IPS DF 4.7 (cell line): ENCODE data around the gene TMEM33.
A peak's percentile ranks its signal among the peaks of the same experiment; 100 is the strongest.

ENCODE experiments used
- DNase-seq: peaks from one replicate; pipeline ENCODE4 v3.0.0-alpha.2; 2013; ENCODE audit warnings: low spot score; ENCODE audit errors: extremely low read depth

TMEM33 gene

GRCh38 chr4:41939016-41939626 is 3.9 kb downstream of the TMEM33 start:
- DNase-seq: no peak

- DNase-seq: no peak
Observed at GRCh38 chr4:41940834-41941233, 5.6 kb downstream of the TMEM33 start.

- DNase-seq: no peak
Observed at GRCh38 chr4:41943506-41943905, 8.3 kb downstream of the TMEM33 start.

- DNase-seq: no peak
Observed at GRCh38 chr4:41944089-41944488, 8.9 kb downstream of the TMEM33 start.

GRCh38 chr4:41949531-41949930 is 14.3 kb downstream of the TMEM33 start:
- DNase-seq: no peak

GRCh38 chr4:41957634-41958033 is 22.4 kb downstream of the TMEM33 start:
- no peak for DNase-seq

GRCh38 chr4:41963105-41963504 is 27.9 kb downstream of the TMEM33 start:
- no peak for DNase-seq

GRCh38 chr4:41964401-41964800 is 29.2 kb downstream of the TMEM33 start:
- DNase-seq: no peak

- no peak for DNase-seq
Observed at GRCh38 chr4:41967392-41967791, 32.2 kb downstream of the TMEM33 start.

- DNase-seq: no peak
Observed at GRCh38 chr4:41969671-41970070, 34.4 kb downstream of the TMEM33 start.

- DNase-seq: no peak
Observed at GRCh38 chr4:41975341-41975740, 40.1 kb downstream of the TMEM33 start.

GRCh38 chr4:41976775-41977516 is 41.7 kb downstream of the TMEM33 start:
- no peak for DNase-seq

- no peak for DNase-seq
Observed at GRCh38 chr4:41977709-41978108, 42.5 kb downstream of the TMEM33 start.

GRCh38 chr4:41981456-41981855 is 46.2 kb downstream of the TMEM33 start, which contains the start of gene DCAF4L1:
DCAF4L1 (plus strand) TSS chr4:41981756; CDS start chr4:41981793, 37 bp downstream.
- no peak for DNase-seq

GRCh38 chr4:41982716-41983115 is 47.5 kb downstream of the TMEM33 start:
- no peak for DNase-seq

- DNase-seq: no peak
Observed at GRCh38 chr4:41985151-41985550, 49.9 kb downstream of the TMEM33 start.

- DNase-seq: no peak
Observed at GRCh38 chr4:41989994-41990364, 54.8 kb downstream of the TMEM33 start.

- DNase-seq: peak; percentile 85
Observed at GRCh38 chr4:41990365-41991111, 55.3 kb downstream of the TMEM33 start, which contains the start of gene SLC30A9. SLC30A9 (plus strand) TSS chr4:41990530; CDS start chr4:41990652, 122 bp downstream.

GRCh38 chr4:41991916-41992767 is 56.9 kb downstream of the TMEM33 start:
- DNase-seq: no peak

- DNase-seq: no peak
Observed at GRCh38 chr4:41992967-41993857, 58.0 kb downstream of the TMEM33 start.
